PFSK-1 (cell line): ENCODE measurements around the gene B3GLCT.

Experiments used
- POLR2AphosphoS5 ChIP-seq: IDR thresholded peaks from 2 replicates; pipeline ENCODE4 v1.6.1; 2012; ENCODE audit warnings: low read depth, mild to moderate bottlenecking, control low read depth, low read length, moderate library complexity
- SIN3A ChIP-seq: IDR thresholded peaks from 2 replicates; pipeline ENCODE4 v1.6.1; 2012; ENCODE audit warnings: mild to moderate bottlenecking, low read length, moderate library complexity, borderline replicate concordance; ENCODE audit not compliant: insufficient read depth
- TAF1 ChIP-seq: IDR thresholded peaks from 2 replicates; pipeline ENCODE4 v1.6.1; 2012; ENCODE audit warnings: low read length, control low read depth, borderline replicate concordance; ENCODE audit not compliant: insufficient read depth

- TF ChIP-seq SIN3A (no peak), POLR2AphosphoS5 (no peak), TAF1 (no peak)
Measured at GRCh38 chr13:31224174-31224669, 24.4 kb downstream of the B3GLCT start.
